NCI-H82 treated with DMSO at 0.1 percent for 48 hours (cell line): ENCODE data around the gene PPEF1.
"Not testable (repeated sequence)": the region's sequence is repeated elsewhere in the genome, so short reads cannot be mapped to it uniquely, and the experiment has no call there.

ENCODE experiments used
- DNase-seq: peaks from one replicate; lab custom pipeline; 2025; ENCODE audit not compliant: unreplicated experiment; lab: John Stamatoyannopoulos, UW

PPEF1 gene

DNA sequence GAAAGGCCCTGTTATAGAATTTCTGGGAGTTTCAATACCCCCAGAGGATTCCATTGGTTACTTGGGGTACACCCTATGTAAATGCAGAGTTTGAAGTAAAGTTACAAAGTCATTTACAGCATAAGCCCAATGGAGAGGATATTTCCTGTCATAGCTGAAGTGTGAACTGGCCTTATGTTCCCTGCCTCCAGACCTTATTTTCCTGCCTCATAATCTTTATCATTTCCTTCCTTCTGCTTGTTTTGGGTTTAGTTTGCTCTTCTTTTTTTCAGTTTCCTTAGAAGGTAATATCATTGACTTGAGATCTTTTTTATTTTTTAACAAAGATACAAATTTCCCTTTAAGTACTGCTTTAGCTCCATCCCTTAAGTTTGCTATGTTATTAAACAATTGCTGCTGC lies 85.4 kb downstream of the PPEF1 start:
- no peak for DNase-seq

DNA sequence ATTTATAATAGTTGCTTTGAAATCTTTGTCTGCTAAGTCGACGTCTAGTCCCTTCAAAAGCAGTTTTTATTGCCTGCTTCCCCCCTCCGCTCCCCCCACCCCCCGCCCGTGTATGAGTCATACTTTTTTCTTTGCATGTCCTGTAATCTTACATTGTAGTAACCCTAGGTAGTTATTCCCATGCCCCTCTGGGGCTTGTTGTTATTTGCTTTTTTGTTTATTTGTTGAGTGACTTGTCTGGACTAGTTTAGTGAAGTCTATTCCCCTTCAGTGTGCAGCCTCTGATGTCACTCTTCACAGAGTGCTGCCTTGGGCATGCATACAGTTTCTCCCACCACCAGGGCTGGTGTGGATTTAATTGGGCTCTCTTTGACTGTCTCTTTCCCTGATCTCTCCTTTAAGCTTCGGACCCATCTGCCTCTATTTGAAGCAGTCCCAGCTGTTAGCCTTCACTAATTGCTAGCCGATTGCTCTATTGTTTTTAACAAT lies 86.2 kb downstream of the PPEF1 start:
- peak; percentile 98 for DNase-seq

DNA sequence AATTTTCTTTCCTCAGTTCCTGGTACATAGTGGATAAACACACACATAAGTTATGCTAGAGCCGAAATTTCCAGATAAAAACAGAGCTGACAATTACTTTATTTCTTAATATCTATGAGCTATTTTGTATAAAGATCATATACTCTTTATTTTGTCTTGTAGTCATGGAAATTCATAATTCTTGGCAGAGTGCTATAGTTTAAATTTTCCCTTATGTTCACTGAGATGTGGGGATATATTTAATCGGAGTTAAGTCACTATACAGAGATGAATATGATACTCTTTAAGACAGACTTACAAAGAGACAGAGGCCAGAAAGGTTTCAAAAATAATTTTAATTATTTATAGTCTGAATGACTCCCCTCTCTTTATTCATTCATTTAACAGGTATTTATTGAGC lies 89.7 kb downstream of the PPEF1 start:
- DNase-seq: no peak

DNA sequence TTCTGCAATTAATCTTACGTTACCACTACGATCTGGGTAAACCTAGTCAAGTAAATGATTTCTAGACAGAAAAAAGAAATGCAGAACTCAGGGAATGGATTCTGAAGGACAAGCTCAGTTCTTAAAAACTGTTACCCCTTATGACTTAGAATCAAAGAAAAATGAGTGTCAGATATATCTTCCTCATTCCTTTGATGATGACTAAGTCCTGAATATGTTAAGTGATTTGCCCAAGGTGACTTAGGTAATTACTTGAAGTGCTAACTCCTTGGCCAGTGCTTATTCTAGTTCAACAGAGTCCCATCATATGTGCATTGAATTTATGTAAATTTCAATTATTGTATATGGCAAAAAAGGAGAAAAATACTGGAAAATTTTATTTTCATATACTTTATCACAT lies 92.5 kb downstream of the PPEF1 start:
- DNase-seq: no peak

DNA sequence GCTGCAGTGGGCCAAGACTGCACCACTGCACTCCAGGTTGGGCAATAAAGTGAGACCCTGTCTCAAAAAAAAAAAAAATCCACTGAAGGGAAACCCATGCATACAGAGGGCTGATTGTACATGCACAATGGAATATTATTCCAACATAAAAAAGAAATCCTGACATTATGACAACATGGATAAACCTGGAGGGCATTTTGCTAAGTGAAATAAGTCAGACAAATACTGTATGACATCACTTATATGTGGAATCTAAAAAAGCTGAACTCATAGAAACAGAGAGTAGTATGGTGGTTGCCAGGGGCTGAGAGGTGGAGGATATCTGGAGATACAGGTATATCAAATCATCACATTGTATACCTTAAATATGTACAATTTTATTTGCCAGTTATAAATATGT lies 102.2 kb downstream of the PPEF1 start:
- DNase-seq: no peak

DNA sequence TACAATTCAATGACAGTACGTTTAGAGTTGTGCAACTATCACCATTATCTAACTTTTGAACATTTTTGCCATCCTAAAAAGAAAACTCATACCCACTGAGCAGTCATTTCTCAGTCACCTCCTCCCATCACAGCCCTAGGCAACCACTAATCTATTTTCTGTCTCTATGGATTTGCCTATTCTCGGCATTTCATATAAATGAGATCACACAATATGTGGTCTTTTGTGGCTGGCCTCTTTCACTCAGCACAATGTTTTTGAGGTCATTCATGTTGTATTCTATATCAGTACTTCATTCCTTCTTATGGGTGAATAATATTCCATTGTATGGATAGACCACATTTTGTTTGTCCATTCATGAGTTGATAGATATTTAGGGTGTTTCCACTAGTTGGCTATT lies 103.0 kb downstream of the PPEF1 start:
- DNase-seq: no peak

DNA sequence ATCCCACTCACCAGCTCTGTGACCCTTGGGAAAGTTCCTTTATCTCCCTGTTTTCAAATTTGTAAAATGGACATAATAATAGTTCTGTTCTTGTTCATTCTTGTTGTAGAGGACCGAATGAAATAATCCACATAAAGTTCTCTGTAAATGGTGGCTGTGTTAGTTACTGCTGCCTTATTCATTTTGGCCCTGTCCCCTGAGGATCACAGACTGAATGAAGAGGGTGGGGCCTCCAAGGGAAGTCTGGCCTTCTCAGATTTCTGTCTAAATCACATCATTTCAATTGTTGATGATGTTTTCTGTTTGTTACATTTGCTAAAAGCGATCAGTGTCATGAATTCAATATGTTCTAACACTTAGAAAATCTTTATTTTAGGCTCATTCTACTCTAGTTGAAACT lies 117.9 kb downstream of the PPEF1 start:
- DNase-seq: no peak

DNA sequence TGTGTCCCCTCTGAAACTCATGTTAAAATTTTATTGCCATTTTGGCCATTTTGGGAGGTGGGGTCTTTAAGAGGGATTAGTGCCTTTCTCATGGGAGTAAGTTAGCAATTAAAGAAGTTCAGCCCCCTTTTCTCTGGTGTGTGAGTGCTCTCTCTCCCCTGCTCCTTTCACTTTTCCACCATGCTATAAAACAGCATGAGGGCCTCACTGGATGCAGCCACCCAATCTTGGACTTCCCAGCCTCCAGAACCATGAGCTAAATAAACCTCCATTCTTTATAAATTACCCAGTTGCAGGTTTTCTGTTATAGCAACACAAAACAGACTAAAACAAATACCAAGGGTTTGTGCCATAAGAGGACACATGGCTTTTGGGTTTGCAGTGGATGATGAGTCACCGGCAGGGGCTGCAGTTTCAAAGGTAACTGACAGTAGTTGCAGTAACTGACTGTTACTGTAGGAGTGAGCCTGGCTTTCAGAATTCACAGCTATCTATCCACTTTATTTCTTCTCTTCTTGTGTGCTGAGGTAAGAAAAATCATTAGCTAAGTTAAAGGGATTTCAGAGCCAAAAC lies 121.5 kb downstream of the PPEF1 start:
- DNase-seq: peak; percentile 57

DNA sequence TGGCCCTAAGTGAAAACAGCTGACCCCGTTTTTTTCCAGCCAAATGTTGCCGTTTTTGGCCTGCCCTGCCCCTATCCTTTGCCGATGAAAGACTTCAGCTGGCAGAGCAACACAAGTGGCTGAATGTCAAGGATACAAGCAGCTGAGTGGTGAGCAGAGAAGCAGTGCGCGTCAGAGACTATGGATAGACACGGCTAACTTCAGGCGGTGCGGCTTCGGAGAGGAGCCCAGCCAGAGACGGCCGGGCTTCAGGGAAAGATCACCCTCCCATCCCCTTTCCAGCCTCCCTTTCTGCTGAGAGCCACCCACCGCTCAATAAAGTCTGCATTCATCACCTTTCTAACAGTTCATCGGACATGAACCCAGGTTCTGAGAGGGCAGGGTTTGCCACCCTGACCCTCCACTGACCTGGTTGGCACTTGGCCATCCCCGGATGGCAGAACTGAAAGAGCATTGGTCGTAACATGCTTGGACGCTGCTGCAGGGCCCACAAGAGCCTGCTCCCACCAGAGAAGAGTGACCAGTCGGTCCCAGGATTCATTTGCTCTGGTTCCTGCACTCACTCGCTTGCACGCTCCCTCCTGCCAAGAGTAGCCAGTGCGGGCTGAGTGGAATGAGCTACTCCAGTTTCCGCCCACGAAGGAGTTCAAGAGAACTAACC lies 125.8 kb downstream of the PPEF1 start:
- DNase-seq: no peak

DNA sequence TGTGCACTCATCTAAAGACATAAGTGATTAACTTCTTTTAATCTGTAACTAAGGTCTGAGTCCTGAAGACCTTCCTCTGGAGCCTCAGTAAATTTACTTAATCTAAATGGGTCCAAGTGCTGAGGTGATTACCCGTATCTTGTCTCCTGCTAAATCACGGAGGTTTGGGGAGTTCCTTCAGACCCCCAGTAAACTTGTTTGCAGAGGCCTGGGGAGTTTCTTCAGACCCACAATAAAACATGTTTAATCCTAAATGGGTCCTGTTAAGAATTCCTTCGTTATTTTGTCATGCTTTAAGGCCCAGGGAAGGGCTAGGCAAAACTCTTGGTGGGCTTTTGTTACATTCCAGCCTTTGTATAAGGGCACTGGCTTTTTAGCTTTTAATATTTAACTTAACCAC lies 140.5 kb downstream of the PPEF1 start:
- not testable (repeated sequence) for DNase-seq

DNA sequence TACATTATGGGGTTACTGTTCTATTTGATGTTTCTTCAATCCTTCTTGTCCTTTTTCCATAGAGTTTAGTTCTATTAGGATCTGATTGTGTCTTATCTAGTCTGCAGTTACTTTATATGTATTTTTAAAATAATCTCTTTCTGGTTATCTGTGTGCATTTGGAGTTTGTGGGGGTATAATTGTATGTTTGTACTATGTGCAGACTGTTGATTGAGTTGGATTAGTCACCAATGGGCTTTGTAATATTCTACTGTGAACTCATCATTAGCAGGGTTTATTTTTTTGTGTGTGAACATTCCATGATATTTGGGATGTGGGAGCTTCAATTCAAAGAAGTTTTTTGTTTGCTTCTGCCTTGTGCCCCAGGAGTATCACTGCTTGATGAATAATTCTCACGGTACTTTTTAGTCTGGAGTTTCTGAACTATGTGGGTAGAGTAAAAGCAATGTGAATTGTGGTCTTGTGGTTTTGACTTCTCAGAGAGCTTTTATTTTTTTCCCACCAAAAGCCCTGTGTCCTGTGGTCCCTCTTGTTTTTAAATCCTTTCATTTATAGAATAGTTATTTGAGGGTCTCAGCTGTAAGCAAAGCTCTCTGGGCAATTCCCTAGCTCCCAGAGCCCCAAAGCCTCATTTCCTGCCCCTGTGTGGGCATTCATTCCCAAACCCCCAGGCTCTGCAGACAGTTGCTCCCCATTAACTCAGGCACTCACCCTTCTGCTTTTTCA lies 148.6 kb downstream of the PPEF1 start:
- no peak for DNase-seq

DNA sequence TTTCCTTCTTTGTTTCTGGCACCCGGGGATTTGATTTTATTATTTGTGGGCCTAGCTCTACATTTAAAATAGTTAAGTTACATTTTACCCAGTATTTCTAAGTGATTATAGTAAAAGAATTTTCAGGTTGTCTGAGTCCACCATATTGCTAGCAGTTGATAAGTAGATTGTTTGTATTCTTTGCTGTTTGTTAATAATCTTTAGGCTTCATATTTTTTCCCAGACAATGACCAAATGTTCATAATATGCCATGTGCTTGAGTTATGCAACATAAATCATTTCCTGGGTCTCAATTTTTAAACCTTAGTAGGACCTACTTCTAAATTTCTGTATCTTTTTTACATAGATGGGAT lies 149.2 kb downstream of the PPEF1 start:
- DNase-seq: no peak

DNA sequence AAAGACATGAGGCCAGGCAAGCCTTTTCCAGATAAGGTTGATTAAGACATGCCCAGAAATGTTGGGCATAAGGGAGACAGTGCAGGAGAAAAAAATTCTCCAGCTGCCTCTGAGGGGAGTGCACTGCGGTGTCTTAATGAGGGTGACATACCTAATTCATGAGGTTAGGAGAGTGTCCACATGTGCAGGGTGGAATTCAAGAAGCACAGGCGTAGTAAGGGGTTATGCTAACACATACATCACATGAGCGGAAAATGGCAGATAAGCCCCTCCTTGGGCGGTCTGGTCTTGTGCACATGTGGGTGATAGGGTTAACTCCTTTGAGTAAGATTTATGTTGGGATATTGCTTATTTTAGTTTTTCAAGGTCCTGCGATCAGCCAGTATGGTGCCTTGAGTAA lies 154.1 kb downstream of the PPEF1 start:
- no peak for DNase-seq

DNA sequence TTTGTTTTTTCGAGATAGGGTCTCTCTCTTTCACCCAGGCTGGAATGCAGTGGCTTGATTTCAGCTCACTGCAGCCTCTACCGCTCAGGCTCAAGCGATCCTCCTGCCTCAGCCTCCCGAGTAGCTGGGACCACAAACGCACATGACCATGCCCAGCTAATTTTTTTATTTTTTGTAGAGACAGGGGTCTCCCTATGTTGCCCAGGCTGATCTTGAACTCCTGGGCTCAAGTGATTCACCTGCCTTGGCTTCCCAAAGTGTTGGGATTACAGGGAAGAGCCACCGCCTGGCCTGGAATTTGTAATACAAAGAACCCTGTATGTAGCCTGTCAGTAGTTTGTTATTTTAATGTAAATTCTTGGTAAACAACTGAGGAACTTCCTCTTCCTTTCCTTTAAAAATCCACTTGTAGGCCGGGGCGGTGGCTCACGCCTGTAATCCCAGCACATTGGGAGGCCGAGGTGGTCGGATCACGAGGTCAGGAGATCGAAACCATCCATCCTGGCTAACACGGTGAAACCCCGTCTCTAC lies 157.0 kb downstream of the PPEF1 start:
- no peak for DNase-seq

DNA sequence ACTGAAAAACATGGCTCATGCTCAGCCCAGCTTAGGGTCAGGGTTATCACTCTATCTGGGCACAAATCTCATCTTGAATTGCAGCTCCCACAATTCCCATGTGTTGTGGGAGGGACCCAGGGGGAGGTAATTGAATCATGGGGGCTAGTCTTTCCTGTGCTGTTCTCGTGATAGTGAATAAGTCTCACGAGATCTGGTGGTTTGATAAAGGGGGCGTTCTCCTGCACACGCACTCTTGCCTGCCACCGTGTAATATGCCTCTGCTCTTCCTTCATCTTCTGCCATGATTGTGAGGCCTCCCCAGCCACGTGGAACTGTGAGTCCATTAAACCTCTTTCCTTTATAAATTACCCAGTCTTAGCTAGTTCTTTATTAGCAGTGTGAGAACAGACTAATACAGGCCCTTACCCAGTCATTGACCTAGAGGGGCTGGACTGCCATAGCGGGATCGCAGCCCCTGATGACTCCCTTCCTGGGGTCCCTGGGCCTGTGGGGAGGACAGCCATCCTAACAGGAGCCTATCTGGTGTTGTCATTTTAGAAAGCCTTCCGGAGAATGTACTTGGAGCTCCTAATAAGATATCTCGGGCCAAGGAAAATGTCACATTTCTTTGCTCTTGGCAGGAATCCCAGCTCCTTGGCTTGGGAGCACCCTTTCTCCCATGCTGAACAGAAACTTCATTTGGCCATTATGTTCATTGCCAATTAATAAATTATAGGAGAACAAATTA lies 163.9 kb downstream of the PPEF1 start:
- DNase-seq: no peak

DNA sequence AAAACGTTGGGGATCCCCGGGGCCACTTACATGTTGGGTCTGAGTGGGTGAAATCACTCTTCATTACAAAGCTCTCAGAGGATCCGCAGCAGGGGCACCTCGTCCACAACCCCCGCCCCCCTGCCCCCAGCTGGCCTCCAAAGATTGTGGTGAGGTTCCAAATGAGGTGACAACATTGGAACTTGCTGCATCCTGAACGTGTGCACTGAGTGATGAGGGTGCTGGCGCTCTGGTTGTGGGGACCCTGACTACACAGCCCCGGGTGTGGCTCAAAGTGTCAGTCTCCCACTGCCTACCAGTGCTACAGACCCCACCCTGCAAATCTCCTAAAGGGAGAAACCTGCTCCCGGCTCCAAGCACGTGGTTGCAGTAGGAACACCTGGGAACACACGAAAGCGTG lies 164.5 kb downstream of the PPEF1 start:
- no peak for DNase-seq

DNA sequence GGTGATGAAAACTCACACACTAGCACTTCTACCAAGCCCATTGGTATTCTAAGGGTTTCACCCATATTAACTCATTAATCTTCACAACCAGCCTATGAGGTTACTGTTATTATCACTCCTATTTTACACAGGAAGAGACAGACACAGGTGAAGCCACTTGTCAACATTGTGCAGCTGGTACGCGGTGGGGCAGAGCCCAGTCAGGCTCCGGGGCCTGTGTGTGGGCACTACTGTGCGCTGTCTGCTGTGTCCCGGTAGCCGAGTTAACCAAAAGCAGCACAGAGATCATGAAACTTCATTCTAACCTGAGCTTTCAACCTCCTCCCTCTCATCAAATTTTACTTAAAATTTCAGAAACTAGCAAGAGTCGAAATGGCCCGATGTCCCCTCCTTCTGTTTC lies 165.2 kb downstream of the PPEF1 start:
- no peak for DNase-seq

DNA sequence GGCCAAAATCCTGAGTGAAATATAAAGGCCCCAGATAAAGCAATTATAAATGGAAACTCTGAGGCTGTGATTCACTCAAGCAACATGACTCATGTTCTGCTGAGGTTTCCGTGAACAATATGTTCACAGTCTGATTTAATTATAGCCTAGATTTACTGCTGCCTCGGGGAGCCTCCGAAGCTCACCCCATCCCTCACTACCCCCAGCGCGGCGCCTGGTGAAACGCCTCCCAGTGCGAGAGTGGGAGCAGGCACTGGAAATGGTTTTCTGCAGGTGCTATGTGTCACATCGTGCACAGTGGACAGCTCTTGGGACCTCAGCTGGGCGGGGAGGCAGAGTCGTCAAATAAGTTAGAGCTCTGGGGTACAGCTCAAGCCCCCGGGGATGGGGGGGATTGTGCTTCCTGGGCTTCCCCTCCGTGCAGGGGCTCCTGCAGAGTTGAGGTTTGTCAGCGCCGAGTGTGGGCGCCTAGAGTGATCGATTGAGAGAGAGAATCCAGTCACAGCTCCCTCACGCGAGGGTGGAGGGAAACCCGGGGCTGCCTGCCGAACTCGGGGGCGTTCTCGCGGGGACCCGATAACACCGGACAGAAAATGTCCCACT lies 165.8 kb downstream of the PPEF1 start:
- no peak for DNase-seq

DNA sequence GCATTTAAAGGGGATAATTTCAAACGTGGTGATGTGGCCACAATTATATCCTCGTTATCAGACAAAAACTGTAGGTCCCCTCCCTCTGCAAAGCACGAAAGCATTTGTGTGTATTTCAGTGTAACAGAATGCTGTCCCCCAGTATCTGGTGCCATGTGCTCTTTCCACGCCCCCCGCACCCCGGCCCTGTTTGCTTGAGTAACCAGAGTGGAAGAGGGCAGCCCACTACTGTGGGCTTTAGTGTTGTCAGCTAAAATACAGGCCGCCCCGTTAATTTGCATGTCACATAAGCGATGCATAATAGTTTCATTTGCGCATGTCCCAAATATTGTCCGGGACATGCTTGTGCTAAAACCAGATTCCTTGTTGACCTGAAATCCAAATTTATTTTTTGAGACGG lies 166.4 kb downstream of the PPEF1 start:
- no peak for DNase-seq

DNA sequence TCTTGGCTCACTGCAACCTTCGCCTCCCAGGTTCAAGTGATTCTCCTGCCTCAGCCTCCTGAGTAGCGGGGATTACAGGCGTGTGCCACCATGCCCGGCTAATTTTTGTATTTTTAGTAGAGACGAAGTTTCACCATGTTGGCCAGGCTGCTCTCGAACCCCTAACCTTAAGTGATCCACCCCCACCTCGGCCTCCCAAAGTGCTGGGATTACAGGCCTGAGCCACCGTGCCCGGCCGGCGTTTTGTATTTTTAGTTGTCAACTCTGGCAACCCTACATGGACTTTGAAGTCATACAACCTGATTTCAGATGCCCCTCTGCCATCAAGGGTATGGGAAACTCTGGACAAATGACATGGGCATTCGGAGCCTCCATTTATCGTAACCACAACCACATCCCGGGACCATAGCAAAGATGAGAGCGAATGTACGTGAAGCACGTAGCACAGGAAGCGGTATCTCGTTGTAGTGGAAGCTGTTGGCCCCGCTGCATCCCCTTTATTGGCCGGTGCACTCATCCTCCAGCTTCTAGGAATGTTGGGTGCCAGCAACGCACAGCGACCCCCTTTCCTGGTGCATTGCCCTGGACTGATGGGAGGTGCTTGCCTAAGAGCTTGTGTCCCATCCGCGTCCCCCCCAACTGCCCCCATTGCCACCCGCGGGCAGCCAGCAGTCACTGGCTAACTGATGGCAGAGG lies 167.3 kb downstream of the PPEF1 start:
- DNase-seq: no peak
